ENCODE measurements around the gene PYCR2. TPM values are rescaled to one million over a fixed set of nuclear protein-coding genes. Genes with fewer than 3 reads are reported as not detected.
"Not testable (repeated sequence)": the region's sequence is repeated elsewhere in the genome, so short reads cannot be mapped to it uniquely, and the experiment has no call there.

The PYCR2 gene
- total RNA-seq, 1 donor from 2014 or later = 54.8 TPM

- Mint-ChIP-seq H3K27ac (peak overlapping the region; percentile 73), H3K36me3 (ENCODE audit: insufficient read depth) (peaks cover 6% of the 10 kb centered on the region), H3K4me3 (ENCODE audit: low read depth) (peak overlapping the region; percentile 63)
Measured at GRCh38 chr1:225888289-225888897, 35.7 kb downstream of the PYCR2 start.

GRCh38 chr1:225887554-225888288 lies 36.3 kb downstream of the PYCR2 start:
- H3K36me3 Mint-ChIP-seq (ENCODE audit: insufficient read depth); H3K27me3 Mint-ChIP-seq; H3K9me3 Mint-ChIP-seq (ENCODE audit: low read depth); DNase-seq (ENCODE audit: low spot score, unreplicated experiment): not testable (repeated sequence)
- H3K27ac Mint-ChIP-seq = peak overlapping the region; percentile 73
- peak overlapping the region; percentile 63 for H3K4me3 Mint-ChIP-seq (ENCODE audit: low read depth)
- H3K4me1 Mint-ChIP-seq (ENCODE audit: low read depth) = peaks cover 31% of the 10 kb centered on the region

More at GRCh38 chr1:225888289-225888897, 35.7 kb downstream of the PYCR2 start:
- Mint-ChIP-seq H3K4me1 (ENCODE audit: low read depth) (peaks cover 28% of the 10 kb centered on the region), H3K27me3 (no peaks in the 10 kb centered on the region), H3K9me3 (ENCODE audit: low read depth) (no peaks in the 10 kb centered on the region)
- no peak for TF ChIP-seq CTCF (IDR thresholded peaks at IDR 0.05; ENCODE audit: unreplicated experiment)
- DNase-seq (ENCODE audit: low spot score, unreplicated experiment) = no peak

GRCh38 chr1:225887030-225887314 lies 37.1 kb downstream of the PYCR2 start:
- Mint-ChIP-seq H3K27ac (peak overlapping the region; percentile 56), H3K4me1 (ENCODE audit: low read depth) (peaks cover 31% of the 10 kb centered on the region), H3K4me3 (ENCODE audit: low read depth) (peak overlapping the region; percentile 26), H3K36me3 (ENCODE audit: insufficient read depth) (peaks cover 6% of the 10 kb centered on the region), H3K9me3 (ENCODE audit: low read depth) (no peaks in the 10 kb centered on the region), H3K27me3 (no peaks in the 10 kb centered on the region)
- DNase-seq (ENCODE audit: low spot score, unreplicated experiment) = no peak
- no peak for TF ChIP-seq CTCF (IDR thresholded peaks at IDR 0.05; ENCODE audit: unreplicated experiment)

- Mint-ChIP-seq H3K9me3 (ENCODE audit: low read depth) (no peaks in the 10 kb centered on the region), H3K36me3 (ENCODE audit: insufficient read depth) (peaks cover 6% of the 10 kb centered on the region), H3K4me3 (ENCODE audit: low read depth) (no peak overlapping the region), H3K4me1 (ENCODE audit: low read depth) (peaks cover 30% of the 10 kb centered on the region), H3K27ac (peak overlapping the region; percentile 56), H3K27me3 (no peaks in the 10 kb centered on the region)
- no peak for TF ChIP-seq CTCF (IDR thresholded peaks at IDR 0.05; ENCODE audit: unreplicated experiment)
- no peak for DNase-seq (ENCODE audit: low spot score, unreplicated experiment)
Measured at GRCh38 chr1:225886159-225887029, 37.7 kb downstream of the PYCR2 start.

- H3K36me3 Mint-ChIP-seq (ENCODE audit: insufficient read depth) = peaks cover 4% of the 10 kb centered on the region
- no peak for DNase-seq (ENCODE audit: low spot score, unreplicated experiment)
- no peaks in the 10 kb centered on the region for H3K27me3 Mint-ChIP-seq
- H3K27ac Mint-ChIP-seq = no peak overlapping the region
- peaks cover 35% of the 10 kb centered on the region for H3K4me1 Mint-ChIP-seq (ENCODE audit: low read depth)
- H3K4me3 Mint-ChIP-seq (ENCODE audit: low read depth) = no peak overlapping the region
- no peaks in the 10 kb centered on the region for H3K9me3 Mint-ChIP-seq (ENCODE audit: low read depth)
- no peak for TF ChIP-seq CTCF (IDR thresholded peaks at IDR 0.05; ENCODE audit: unreplicated experiment)
Measured at GRCh38 chr1:225885336-225885735, 38.7 kb downstream of the PYCR2 start.

Data from progenitor cell of endocrine pancreas (in vitro differentiated cells).